Natural killer cell treated with Interleukin-12 subunit alpha and Interleukin-12 subunit beta and Interleukin-15 and Interleukin-18, amount 100 ng/mL, for 72 hours (primary cell): ENCODE results near the gene NDE1. TPM values are rescaled to one million over a fixed set of nuclear protein-coding genes. Genes with fewer than 3 reads are reported as not detected.
"Not testable (repeated sequence)": the region's sequence is repeated elsewhere in the genome, so short reads cannot be mapped to it uniquely, and the experiment has no call there.

Source experiments
- ATAC-seq, 2 donors: fragments of 150-1000 bp; cut with Tn5 transposase in 1 of 2; sonication (Bioruptor Pico), chemical (Tn5 transposase) in 1 of 2; 2 replicates each; pipeline ENCODE4 v1.10.0; 2021
- DNase-seq: peaks from one replicate; pipeline ENCODE4 v3.0.0; 2022; ENCODE audit warnings: low spot score
- H3K27ac Mint-ChIP-seq, 2 donors: 1 replicate in 1 of 2; 2 replicates in 1 of 2; pipeline ENCODE4 v1.8.0; 2022; ENCODE audit warnings: mixed read lengths in 2 of 2, mild to moderate bottlenecking in 1 of 2, moderate library complexity in 1 of 2
- H3K27me3 Mint-ChIP-seq, 2 donors: 1 replicate in 1 of 2; 2 replicates in 1 of 2; pipeline ENCODE4 v1.8.0; 2022; ENCODE audit warnings: mixed read lengths in 2 of 2
- H3K36me3 Mint-ChIP-seq: one replicate; pipeline ENCODE4 v1.8.0; 2022; ENCODE audit warnings: mixed read lengths
- H3K4me1 Mint-ChIP-seq, 2 donors: 1 replicate in 1 of 2; 2 replicates in 1 of 2; pipeline ENCODE4 v1.8.0; 2022; ENCODE audit warnings: low read depth in 2 of 2, mixed read lengths in 2 of 2, mild to moderate bottlenecking in 1 of 2
- H3K4me3 Mint-ChIP-seq: one replicate; pipeline ENCODE4 v1.8.0; 2022; ENCODE audit warnings: mixed read lengths
- H3K9me3 Mint-ChIP-seq: 2 replicates; pipeline ENCODE4 v1.8.0; 2022; ENCODE audit warnings: mixed read lengths
- total RNA-seq, 2 donors: library from RNA; stranded (reverse); gene quantifications; one replicate each; pipeline ENCODE4 v1.2.3, GENCODE V29; 2022

The NDE1 gene
- total RNA-seq, 2 donors from 2014 or later, result 95.0 to 151 TPM

DNA sequence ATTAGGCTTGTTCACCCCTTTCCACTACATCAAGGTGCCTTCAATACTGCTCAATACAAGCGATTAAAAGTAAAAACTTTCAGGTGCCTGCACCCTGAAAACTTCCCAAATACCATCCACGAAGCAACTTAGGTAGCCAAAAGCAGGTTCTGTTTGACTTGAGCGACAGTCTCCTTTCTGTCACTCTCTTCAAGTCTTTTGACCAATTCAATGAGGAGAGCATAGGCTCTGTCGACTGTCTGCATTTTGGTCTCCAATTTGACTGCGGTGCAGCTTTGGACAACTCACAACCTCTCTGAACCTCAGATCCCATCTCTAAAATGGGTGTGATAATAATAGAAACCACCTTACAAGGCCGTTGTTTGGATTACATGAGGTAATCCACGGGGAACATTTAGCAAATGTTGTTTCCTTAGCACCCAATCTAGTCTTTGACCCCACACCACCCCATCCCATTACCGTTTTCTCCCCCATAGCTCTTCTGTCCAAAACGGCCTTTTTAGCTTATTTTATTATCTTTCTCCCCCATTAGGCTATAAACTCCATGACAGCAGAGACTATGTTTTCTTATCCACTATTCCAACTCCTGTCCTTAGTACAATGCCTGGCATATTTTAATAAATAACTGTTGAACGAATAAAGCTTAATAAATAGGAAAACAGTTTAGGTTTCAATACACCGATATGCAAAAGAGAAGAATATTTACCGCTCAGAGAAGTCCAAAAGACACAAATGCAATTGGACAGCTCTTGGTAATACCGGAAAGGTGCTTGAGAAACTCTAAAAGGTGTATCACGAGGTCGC lies 8.1 kb upstream of the NDE1 start:
- Mint-ChIP-seq H3K27me3 (no peaks in the 10 kb centered on the region), H3K9me3 (no peaks in the 10 kb centered on the region), H3K36me3 (peaks cover 13% of the 10 kb centered on the region), H3K27ac (peak overlapping the region; percentile 88 to 91), H3K4me3 (peak overlapping the region; percentile 89), H3K4me1 (peaks cover 28 to 54% of the 10 kb centered on the region in 2 donors)
- ATAC-seq (no peak), DNase-seq (no peak)

- peak overlapping the region; percentile 89 for H3K4me3 Mint-ChIP-seq
- H3K36me3 Mint-ChIP-seq, result peaks cover 10% of the 10 kb centered on the region
- ATAC-seq (peak; percentile 66 to 67), DNase-seq (peak; percentile 64)
- no peaks in the 10 kb centered on the region for H3K9me3 Mint-ChIP-seq
- no peaks in the 10 kb centered on the region for H3K27me3 Mint-ChIP-seq
- peak overlapping the region; percentile 88 to 91 for H3K27ac Mint-ChIP-seq
- peaks cover 27 to 47% of the 10 kb centered on the region in 2 donors for H3K4me1 Mint-ChIP-seq
These were observed 7.4 kb upstream of the NDE1 start for GRCh38 chr16:15642557-15643047.

GRCh38 chr16:15643048-15643945 lies 6.7 kb upstream of the NDE1 start, which contains the start of gene MARF1:
Gene MARF1, minus strand, starts transcription at chr16:15643154. Its CDS starts 3,921 bp downstream, at chr16:15639233.
- peak within 1 kb of the TSS; percentile 88 to 91 for H3K27ac Mint-ChIP-seq
- H3K27me3 Mint-ChIP-seq, result no peaks in the 10 kb centered on the region
- peak; percentile 99 for DNase-seq

GRCh38 chr16:15643946-15644250 lies 6.1 kb upstream of the NDE1 start:
- peaks cover 27 to 39% of the 10 kb centered on the region in 2 donors for H3K4me1 Mint-ChIP-seq
- no peak for ATAC-seq
- DNase-seq, result no peak
- H3K27me3 Mint-ChIP-seq, result no peaks in the 10 kb centered on the region
- peak overlapping the region; percentile 88 to 91 for H3K27ac Mint-ChIP-seq
- H3K9me3 Mint-ChIP-seq, result no peaks in the 10 kb centered on the region
- peaks cover 2% of the 10 kb centered on the region for H3K36me3 Mint-ChIP-seq
- H3K4me3 Mint-ChIP-seq, result peak overlapping the region; percentile 89

More at GRCh38 chr16:15643048-15643945, 6.7 kb upstream of the NDE1 start, which contains the start of gene MARF1:
- peak; percentile 95 to 98 for ATAC-seq
- Mint-ChIP-seq H3K36me3 (peaks cover 8% of the 10 kb centered on the region), H3K9me3 (no peaks in the 10 kb centered on the region), H3K4me3 (peak within 1 kb of the TSS; percentile 89), H3K4me1 (peaks cover 27 to 45% of the 10 kb centered on the region in 2 donors)

DNA sequence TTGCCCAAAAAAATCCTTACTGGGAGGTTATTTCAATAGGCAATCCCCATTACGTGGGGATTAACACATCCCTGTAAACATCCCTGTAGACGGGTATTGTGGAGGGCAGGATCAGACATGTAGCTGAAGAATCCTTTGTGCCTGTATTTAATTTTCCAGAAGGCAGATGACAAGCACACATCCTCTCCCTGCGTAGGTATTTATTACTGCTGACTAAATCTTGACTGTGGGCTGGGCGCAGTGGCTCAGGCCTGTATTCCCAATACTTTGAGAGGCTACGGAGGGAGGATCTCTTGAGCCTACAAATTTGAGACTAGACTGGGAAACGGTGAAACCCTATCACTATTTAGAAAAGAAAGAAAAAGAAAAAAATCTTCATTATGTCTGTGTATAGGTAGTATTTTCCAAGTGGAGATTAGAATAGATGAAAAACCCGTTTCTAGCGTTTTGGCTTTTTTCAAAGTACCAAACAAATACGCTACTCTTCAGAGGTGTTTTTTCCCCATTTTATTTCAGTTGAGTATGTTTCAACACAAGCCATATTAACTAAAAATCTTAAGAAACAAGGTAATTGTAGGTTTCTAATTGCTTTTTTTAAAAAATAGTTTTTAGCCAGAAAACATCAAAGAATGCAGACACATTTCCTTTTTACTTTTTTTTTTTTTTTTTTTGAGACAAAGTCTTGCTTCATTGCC lies 5.6 kb upstream of the NDE1 start:
- H3K4me1 Mint-ChIP-seq, result peaks cover 24 to 35% of the 10 kb centered on the region in 2 donors
- DNase-seq (no peak), ATAC-seq (no peak)
- H3K9me3 Mint-ChIP-seq, result no peaks in the 10 kb centered on the region
- H3K36me3 Mint-ChIP-seq, result no peaks in the 10 kb centered on the region
- peak overlapping the region; percentile 88 to 91 for H3K27ac Mint-ChIP-seq
- H3K4me3 Mint-ChIP-seq, result peak overlapping the region; percentile 89
- no peaks in the 10 kb centered on the region for H3K27me3 Mint-ChIP-seq

GRCh38 chr16:15644962-15645465 lies 5.0 kb upstream of the NDE1 start:
- not testable (repeated sequence) for H3K27me3 Mint-ChIP-seq, H3K36me3 Mint-ChIP-seq, H3K4me3 Mint-ChIP-seq, H3K27ac Mint-ChIP-seq, ATAC-seq, H3K9me3 Mint-ChIP-seq, DNase-seq
- peaks cover 24 to 36% of the 10 kb centered on the region in 2 donors for H3K4me1 Mint-ChIP-seq

GRCh38 chr16:15646557-15647293 lies 3.3 kb upstream of the NDE1 start:
- H3K4me3 Mint-ChIP-seq, DNase-seq, H3K9me3 Mint-ChIP-seq, H3K36me3 Mint-ChIP-seq, ATAC-seq, H3K27me3 Mint-ChIP-seq, H3K27ac Mint-ChIP-seq: not testable (repeated sequence)
- peaks cover 20 to 28% of the 10 kb centered on the region in 2 donors for H3K4me1 Mint-ChIP-seq

- no peak for ATAC-seq
- Mint-ChIP-seq H3K27ac (no peak overlapping the region), H3K27me3 (no peaks in the 10 kb centered on the region), H3K36me3 (no peaks in the 10 kb centered on the region), H3K4me1 (peaks cover 14 to 20% of the 10 kb centered on the region in 2 donors), H3K9me3 (no peaks in the 10 kb centered on the region), H3K4me3 (no peak overlapping the region)
- no peak for DNase-seq
These were observed 2.6 kb upstream of the NDE1 start for GRCh38 chr16:15647294-15648014.

- H3K9me3 Mint-ChIP-seq, result no peaks in the 10 kb centered on the region
- DNase-seq (no peak), ATAC-seq (no peak)
- H3K4me1 Mint-ChIP-seq, result peaks cover 19 to 27% of the 10 kb centered on the region in 2 donors
- no peaks in the 10 kb centered on the region for H3K36me3 Mint-ChIP-seq
- H3K27ac Mint-ChIP-seq, result no peak overlapping the region
- H3K4me3 Mint-ChIP-seq, result no peak overlapping the region
- H3K27me3 Mint-ChIP-seq, result no peaks in the 10 kb centered on the region
These were observed 1.8 kb upstream of the NDE1 start for GRCh38 chr16:15648135-15648730.

- peaks cover 16 to 21% of the 10 kb centered on the region in 2 donors for H3K4me1 Mint-ChIP-seq
- not testable (repeated sequence) for ATAC-seq, H3K9me3 Mint-ChIP-seq, H3K36me3 Mint-ChIP-seq, H3K27me3 Mint-ChIP-seq, DNase-seq
- H3K4me3 Mint-ChIP-seq, result peak overlapping the region; percentile 99
- peak overlapping the region; percentile 79 to 84 for H3K27ac Mint-ChIP-seq
These were observed 734 bp upstream of the NDE1 start for GRCh38 chr16:15649311-15649710.

GRCh38 chr16:15649727-15650018 lies 372 bp upstream of the NDE1 start:
- ATAC-seq (no peak), DNase-seq (no peak)
- H3K4me3 Mint-ChIP-seq, result peak overlapping the region; percentile 99
- H3K36me3 Mint-ChIP-seq, result no peaks in the 10 kb centered on the region
- H3K9me3 Mint-ChIP-seq, result no peaks in the 10 kb centered on the region
- peaks cover 16 to 21% of the 10 kb centered on the region in 2 donors for H3K4me1 Mint-ChIP-seq
- H3K27ac Mint-ChIP-seq, result peak overlapping the region; percentile 79 to 84
- H3K27me3 Mint-ChIP-seq, result no peaks in the 10 kb centered on the region

GRCh38 chr16:15650698-15651171 lies 690 bp downstream of the NDE1 start:
- H3K4me3 Mint-ChIP-seq, result peak overlapping the region; percentile 99
- no peaks in the 10 kb centered on the region for H3K27me3 Mint-ChIP-seq
- ATAC-seq (peak in 1 of 2 donors; percentile 21), DNase-seq (no peak)
- peaks cover 16 to 21% of the 10 kb centered on the region in 2 donors for H3K4me1 Mint-ChIP-seq
- H3K9me3 Mint-ChIP-seq, result no peaks in the 10 kb centered on the region
- H3K36me3 Mint-ChIP-seq, result no peaks in the 10 kb centered on the region
- H3K27ac Mint-ChIP-seq, result peak overlapping the region; percentile 84 to 92
